DND-41 (cell line): ENCODE results near the gene HERC6.

ENCODE experiments used
- ATAC-seq: fragments of 200-7000 bp; cut with Tn5 transposase; 3 replicates; pipeline ENCODE4 v1.9.1; 2021; ENCODE audit warnings: low read depth; ENCODE audit not compliant: insufficient read depth
- DNase-seq: peaks from one replicate; pipeline ENCODE4 v3.0.0-alpha.2; 2020
- H2AFZ ChIP-seq: 2 replicates; pipeline ENCODE4 v1.6.0; 2012; ENCODE audit warnings: low read depth, low read length
- H3K27ac ChIP-seq: 2 replicates; pipeline ENCODE4 v1.5.1; 2012; ENCODE audit warnings: low read length, inconsistent platforms
- H3K27me3 ChIP-seq: fragments of 200-600 bp; sonication (generic); 2 replicates; pipeline ENCODE4 v1.6.0; 2012; ENCODE audit warnings: low read length, mild to moderate bottlenecking, inconsistent platforms; ENCODE audit not compliant: insufficient read depth, poor library complexity
- H3K36me3 ChIP-seq: 2 replicates; pipeline ENCODE4 v1.5.1; 2012; ENCODE audit warnings: low read length, inconsistent platforms; ENCODE audit not compliant: insufficient read depth
- H3K4me1 ChIP-seq: 2 replicates; pipeline ENCODE4 v1.5.1; 2012; ENCODE audit warnings: mild to moderate bottlenecking, low read length; ENCODE audit not compliant: insufficient read depth
- H3K4me2 ChIP-seq: 2 replicates; pipeline ENCODE4 v1.6.0; 2012; ENCODE audit warnings: mild to moderate bottlenecking, moderate library complexity, low read length, inconsistent platforms; ENCODE audit not compliant: insufficient read depth
- H3K4me3 ChIP-seq, 2 experiments: fragments of 200-600 bp in 1 of 2; shearing (Covaris generic) in 1 of 2; 2 replicates each; pipeline ENCODE4 v1.5.1; 2012 to 2016; ENCODE audit warnings: inconsistent platforms in 2 of 2, low read length in 2 of 2, mild to moderate bottlenecking in 2 of 2, low read depth in 1 of 2, moderate library complexity in 1 of 2
- H3K79me2 ChIP-seq: 2 replicates; pipeline ENCODE4 v1.6.0; 2012; ENCODE audit warnings: low read length, inconsistent platforms; ENCODE audit not compliant: insufficient read depth
- H3K9ac ChIP-seq: 2 replicates; pipeline ENCODE4 v1.6.0; 2012; ENCODE audit warnings: low read depth, mild to moderate bottlenecking, inconsistent platforms, low read length, moderate library complexity
- H3K9me3 ChIP-seq: 2 replicates; pipeline ENCODE4 v1.5.1; 2012; ENCODE audit warnings: low read length, moderate library complexity, mild to moderate bottlenecking, inconsistent platforms; ENCODE audit not compliant: insufficient read depth, severe bottlenecking
- H4K20me1 ChIP-seq: 2 replicates; pipeline ENCODE4 v1.6.0; 2012; ENCODE audit warnings: low read length; ENCODE audit not compliant: insufficient read depth
- CTCF ChIP-seq: IDR thresholded peaks from 2 replicates; pipeline ENCODE4 v1.5.1; 2012; ENCODE audit warnings: borderline replicate concordance, low read length, moderate library complexity, mild to moderate bottlenecking; ENCODE audit not compliant: poor library complexity, severe bottlenecking; ENCODE audit errors: extremely low read depth
- EZH2 ChIP-seq: IDR thresholded peaks from 3 replicates; pipeline ENCODE4 v1.6.1; 2012; ENCODE audit warnings: borderline replicate concordance, low read depth, mild to moderate bottlenecking, moderate library complexity, low read length, inconsistent platforms; ENCODE audit not compliant: severe bottlenecking

Gene HERC6

DNA sequence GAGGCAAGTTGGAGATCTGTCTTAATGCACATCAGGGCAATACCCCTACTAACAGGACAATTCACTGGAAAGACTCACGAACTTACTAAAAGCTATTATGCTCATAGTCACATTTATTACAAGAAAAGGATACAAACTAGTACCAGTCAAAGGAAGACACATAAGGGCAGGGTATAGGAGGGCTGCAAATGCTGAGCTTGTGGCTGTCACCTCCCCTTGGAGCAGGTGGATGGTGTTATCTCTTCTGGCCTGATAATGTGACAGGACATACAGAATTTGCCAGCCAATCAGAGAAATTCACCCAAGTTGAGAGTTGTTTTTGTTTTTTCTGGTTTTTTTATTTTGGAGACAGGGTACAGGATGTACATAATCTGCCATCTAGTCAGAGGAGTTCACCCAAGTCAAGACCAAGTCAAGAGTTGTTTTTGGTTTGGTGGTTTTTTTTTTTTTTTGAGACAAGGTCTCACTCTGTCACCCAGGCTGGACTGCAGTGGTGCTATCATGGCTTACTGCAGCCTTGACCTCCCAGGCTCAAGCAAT is 87.1 kb downstream of the HERC6 start:
- Histone ChIP-seq H3K27me3 (no peaks in the 10 kb centered on the region), H2AFZ (no peak overlapping the region), H3K4me1 (no peaks in the 10 kb centered on the region), H4K20me1 (no peaks in the 10 kb centered on the region), H3K9me3 (no peaks in the 10 kb centered on the region), H3K36me3 (peaks cover 7% of the 10 kb centered on the region; the same call in 1 of the 2 replicates), H3K79me2 (no peaks in the 10 kb centered on the region), H3K4me3 (no peak overlapping the region), H3K27ac (no peak overlapping the region), H3K9ac (no peak overlapping the region), H3K4me2 (no peak overlapping the region)
- no peak for ATAC-seq
- no peak for TF ChIP-seq EZH2
- TF ChIP-seq CTCF, result no peak
- DNase-seq, result no peak

- Histone ChIP-seq H3K36me3 (peaks cover 7% of the 10 kb centered on the region; the same call in 1 of the 2 replicates), H3K79me2 (no peaks in the 10 kb centered on the region), H3K27ac (no peak overlapping the region), H3K4me2 (no peak overlapping the region), H2AFZ (no peak overlapping the region), H3K4me3 (no peak overlapping the region), H3K9me3 (no peaks in the 10 kb centered on the region), H3K9ac (no peak overlapping the region), H3K27me3 (no peaks in the 10 kb centered on the region), H3K4me1 (no peaks in the 10 kb centered on the region), H4K20me1 (no peaks in the 10 kb centered on the region)
- no peak for TF ChIP-seq EZH2
- no peak for TF ChIP-seq CTCF
- ATAC-seq (no peak), DNase-seq (no peak)
Measured at GRCh38 chr4:88467392-88467791, 88.7 kb downstream of the HERC6 start.

- 0 out of 2 replicates have a peak, but pooled peaks cover 3% of the 10 kb centered on the region for H3K36me3 ChIP-seq
- ATAC-seq, result no peak
- no peak overlapping the region for H2AFZ ChIP-seq
- no peaks in the 10 kb centered on the region for H3K27me3 ChIP-seq
- no peak overlapping the region for H3K4me2 ChIP-seq
- no peak overlapping the region for H3K27ac ChIP-seq
- H3K9ac ChIP-seq, result no peak overlapping the region
- no peak overlapping the region for H3K4me3 ChIP-seq
- no peaks in the 10 kb centered on the region for H3K4me1 ChIP-seq
- H3K79me2 ChIP-seq, result no peaks in the 10 kb centered on the region
- no peak for DNase-seq
- TF ChIP-seq EZH2 (no peak), CTCF (no peak)
- H3K9me3 ChIP-seq, result no peaks in the 10 kb centered on the region
- H4K20me1 ChIP-seq, result no peaks in the 10 kb centered on the region
Measured at GRCh38 chr4:88477229-88477860, 98.7 kb downstream of the HERC6 start.

- H3K36me3 ChIP-seq, result 0 out of 2 replicates have a peak, but pooled peaks cover 3% of the 10 kb centered on the region
- H4K20me1 ChIP-seq, result no peaks in the 10 kb centered on the region
- no peak overlapping the region for H3K9ac ChIP-seq
- H2AFZ ChIP-seq, result no peak overlapping the region
- ATAC-seq (no peak), DNase-seq (no peak)
- H3K27me3 ChIP-seq, result no peaks in the 10 kb centered on the region
- no peak overlapping the region for H3K27ac ChIP-seq
- no peak overlapping the region for H3K4me2 ChIP-seq
- no peaks in the 10 kb centered on the region for H3K79me2 ChIP-seq
- H3K4me3 ChIP-seq, result no peak overlapping the region
- H3K9me3 ChIP-seq, result no peaks in the 10 kb centered on the region
- no peak for TF ChIP-seq EZH2
- H3K4me1 ChIP-seq, result no peaks in the 10 kb centered on the region
Measured at GRCh38 chr4:88478247-88478646, 99.6 kb downstream of the HERC6 start.
